Stimulated activated effector memory CD8-positive, alpha-beta T cell treated with anti-CD3 and anti-CD28 coated beads, Interleukin-12 subunit alpha, Interleukin-12 subunit beta, amount 100 ng/mL, for 72 hours (primary cell): ENCODE data around the gene NPR3.

Experiments used
- ATAC-seq: fragments of 150-1000 bp; cut with Tn5 transposase; 2 replicates; pipeline ENCODE4 v1.10.0; 2021
- DNase-seq, 2 donors: peaks; one replicate each; pipeline ENCODE4 v3.0.0; 2021 to 2022; ENCODE audit warnings: low spot score in 2 of 2
- H3K27ac Mint-ChIP-seq: one replicate; pipeline ENCODE4 v1.8.0; 2022; ENCODE audit warnings: mild to moderate bottlenecking, mixed read lengths
- H3K36me3 Mint-ChIP-seq: one replicate; pipeline ENCODE4 v1.8.0; 2022; ENCODE audit warnings: mild to moderate bottlenecking, mixed read lengths
- H3K4me1 Mint-ChIP-seq: one replicate; pipeline ENCODE4 v1.8.0; 2022; ENCODE audit warnings: mixed read lengths
- H3K4me3 Mint-ChIP-seq: one replicate; pipeline ENCODE4 v1.8.0; 2022; ENCODE audit warnings: mild to moderate bottlenecking, mixed read lengths
- H3K9me3 Mint-ChIP-seq: one replicate; pipeline ENCODE4 v1.8.0; 2022; ENCODE audit warnings: mixed read lengths

NPR3 gene

DNA sequence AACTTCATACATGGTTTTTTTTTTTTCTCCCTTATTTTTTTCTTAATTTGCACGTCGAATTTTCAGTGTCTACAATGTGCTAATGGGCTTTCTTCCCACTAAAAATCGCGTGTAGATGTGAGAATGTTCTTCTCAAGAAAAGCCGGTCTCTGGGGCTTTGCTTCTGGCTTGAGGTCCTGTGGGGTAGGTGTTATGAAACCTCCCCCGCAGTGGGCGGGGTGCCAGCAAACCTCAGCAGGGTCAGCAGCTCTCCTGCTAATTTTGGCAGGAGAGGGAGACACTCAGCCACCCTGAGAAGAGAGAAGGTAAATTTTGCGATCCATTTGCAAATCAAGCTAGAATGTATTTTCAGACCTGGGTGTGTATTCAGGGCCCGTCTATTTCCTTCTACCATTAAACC lies 59.9 kb downstream of the NPR3 start:
- no peaks in the 10 kb centered on the region for H3K4me1 Mint-ChIP-seq
- no peaks in the 10 kb centered on the region for H3K36me3 Mint-ChIP-seq
- peaks cover 9% of the 10 kb centered on the region for H3K9me3 Mint-ChIP-seq
- DNase-seq (no peak), ATAC-seq (no peak)
- H3K27ac Mint-ChIP-seq = no peak overlapping the region
- no peak overlapping the region for H3K4me3 Mint-ChIP-seq

- no peak for ATAC-seq
- H3K27ac Mint-ChIP-seq = no peak overlapping the region
- peaks cover 5% of the 10 kb centered on the region for H3K9me3 Mint-ChIP-seq
- H3K4me1 Mint-ChIP-seq = no peaks in the 10 kb centered on the region
- H3K36me3 Mint-ChIP-seq = no peaks in the 10 kb centered on the region
- DNase-seq = no peak
- no peak overlapping the region for H3K4me3 Mint-ChIP-seq
These were observed 62.8 kb downstream of the NPR3 start for GRCh38 chr5:32773944-32774343.

- peaks cover 5% of the 10 kb centered on the region for H3K9me3 Mint-ChIP-seq
- DNase-seq = no peak
- no peak overlapping the region for H3K27ac Mint-ChIP-seq
- H3K36me3 Mint-ChIP-seq = no peaks in the 10 kb centered on the region
- H3K4me3 Mint-ChIP-seq = no peak overlapping the region
- no peak for ATAC-seq
- H3K4me1 Mint-ChIP-seq = no peaks in the 10 kb centered on the region
These were observed 65.1 kb downstream of the NPR3 start for GRCh38 chr5:32776200-32776599.

DNA sequence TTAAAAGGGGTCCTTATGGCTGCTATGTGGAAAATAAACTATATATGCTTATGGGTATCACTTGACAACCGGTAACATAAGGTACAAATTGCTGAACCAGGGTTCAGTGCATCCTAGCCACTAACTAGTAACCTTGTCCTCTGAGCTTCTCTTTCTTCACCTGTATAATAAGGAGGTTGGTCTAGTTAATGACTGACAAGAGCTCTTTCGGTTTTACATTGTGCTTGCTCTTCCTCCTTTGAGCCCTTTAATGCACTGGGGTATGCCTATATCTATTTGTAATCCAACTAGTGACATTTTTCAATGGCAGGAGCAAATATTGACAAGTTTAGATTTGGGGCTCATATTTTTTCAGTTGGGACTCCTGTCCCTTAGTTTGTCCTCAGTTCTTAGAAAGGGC lies 66.1 kb downstream of the NPR3 start:
- Mint-ChIP-seq H3K4me1 (no peaks in the 10 kb centered on the region), H3K9me3 (peaks cover 5% of the 10 kb centered on the region), H3K4me3 (no peak overlapping the region), H3K27ac (no peak overlapping the region), H3K36me3 (no peaks in the 10 kb centered on the region)
- ATAC-seq (no peak), DNase-seq (no peak)

GRCh38 chr5:32777733-32778132 lies 66.6 kb downstream of the NPR3 start:
- no peak for DNase-seq
- Mint-ChIP-seq H3K36me3 (no peaks in the 10 kb centered on the region), H3K4me3 (no peak overlapping the region), H3K9me3 (peaks cover 5% of the 10 kb centered on the region), H3K27ac (no peak overlapping the region), H3K4me1 (no peaks in the 10 kb centered on the region)
- no peak for ATAC-seq

DNA sequence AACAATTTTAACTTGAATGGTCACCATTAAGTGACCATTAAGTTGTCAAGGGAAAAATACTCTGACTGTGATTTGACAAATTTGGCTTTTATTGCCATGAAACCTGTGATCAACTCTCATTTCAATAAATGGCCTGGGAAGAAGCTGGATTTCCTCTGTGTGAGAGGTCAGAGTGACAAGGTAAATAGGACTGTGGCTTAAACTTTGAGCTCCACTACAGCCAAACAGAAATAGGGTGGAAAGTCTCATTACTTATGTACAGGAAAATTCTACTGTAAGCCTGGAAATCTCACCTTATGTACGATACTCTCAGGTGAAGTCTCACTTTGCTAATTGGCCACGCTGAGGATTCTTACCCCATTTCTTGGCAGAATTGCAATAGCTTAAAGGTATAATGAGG lies 67.3 kb downstream of the NPR3 start:
- H3K4me1 Mint-ChIP-seq = no peaks in the 10 kb centered on the region

DNA sequence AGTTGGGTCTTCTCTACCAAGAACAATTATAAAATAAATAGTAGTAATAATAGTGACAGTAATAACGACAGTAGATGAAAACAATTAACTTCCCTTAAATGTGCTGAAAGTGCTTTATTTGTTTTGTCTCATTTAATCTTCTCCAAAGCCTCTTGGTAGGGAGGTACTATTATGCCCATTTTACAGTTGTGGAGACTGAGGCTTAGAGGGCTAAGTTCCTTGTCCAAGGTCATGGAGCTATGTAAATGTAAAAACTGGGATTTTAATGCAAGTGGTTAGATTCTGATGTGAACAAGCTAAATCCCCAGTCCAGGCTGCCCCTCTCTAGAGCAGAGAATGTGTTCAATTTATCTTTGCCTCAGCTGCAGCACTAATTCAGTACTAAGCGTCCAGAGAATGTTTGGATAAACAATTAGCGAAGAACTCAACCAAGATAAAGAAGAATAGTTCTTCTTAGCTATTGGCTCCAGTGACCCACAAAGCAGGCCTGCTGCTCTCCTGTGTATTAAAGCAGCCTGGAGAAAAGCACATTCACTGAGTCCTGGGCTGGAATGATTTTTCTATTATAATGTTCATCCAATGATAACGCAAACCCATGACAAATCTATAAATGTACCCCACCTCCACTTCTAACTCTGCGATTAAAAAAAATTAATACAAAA lies 68.8 kb downstream of the NPR3 start:
- peaks cover 5% of the 10 kb centered on the region for H3K9me3 Mint-ChIP-seq
- DNase-seq (no peak), ATAC-seq (no peak)
- no peaks in the 10 kb centered on the region for H3K4me1 Mint-ChIP-seq
- H3K4me3 Mint-ChIP-seq = no peak overlapping the region
- no peaks in the 10 kb centered on the region for H3K36me3 Mint-ChIP-seq
- no peak overlapping the region for H3K27ac Mint-ChIP-seq

More for the DNA sequence above, 67.3 kb downstream of the NPR3 start:
- no peak for DNase-seq
- Mint-ChIP-seq H3K27ac (no peak overlapping the region), H3K9me3 (peaks cover 5% of the 10 kb centered on the region), H3K36me3 (no peaks in the 10 kb centered on the region), H3K4me3 (no peak overlapping the region)
- ATAC-seq = no peak

GRCh38 chr5:32780508-32780919 lies 69.4 kb downstream of the NPR3 start:
- no peak overlapping the region for H3K27ac Mint-ChIP-seq
- no peak for DNase-seq

DNA sequence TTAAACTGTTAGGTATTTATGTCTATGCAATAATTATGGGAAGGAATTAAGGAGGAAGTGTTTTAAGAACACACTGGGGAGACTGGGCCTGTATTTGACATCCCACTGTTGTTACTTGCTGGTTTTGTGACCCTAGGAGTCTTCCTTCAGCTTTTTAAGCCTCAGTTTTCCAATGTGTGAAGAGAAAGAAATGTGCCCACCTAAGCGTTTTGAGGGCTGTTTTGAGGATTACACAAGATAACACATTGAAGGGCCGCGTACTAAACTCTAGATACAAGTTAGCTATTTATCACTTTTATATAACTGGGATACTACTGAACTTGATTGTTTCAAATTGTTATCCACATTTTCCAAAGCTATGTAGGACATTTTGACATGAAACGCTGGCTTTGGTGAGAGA lies 72.5 kb downstream of the NPR3 start:
- DNase-seq = no peak
- no peaks in the 10 kb centered on the region for H3K36me3 Mint-ChIP-seq
- no peak for ATAC-seq
- H3K27ac Mint-ChIP-seq = no peak overlapping the region
- H3K9me3 Mint-ChIP-seq = no peaks in the 10 kb centered on the region
- no peak overlapping the region for H3K4me3 Mint-ChIP-seq
- no peaks in the 10 kb centered on the region for H3K4me1 Mint-ChIP-seq

More at GRCh38 chr5:32780508-32780919, 69.4 kb downstream of the NPR3 start:
- Mint-ChIP-seq H3K36me3 (no peaks in the 10 kb centered on the region), H3K4me1 (no peaks in the 10 kb centered on the region), H3K9me3 (peaks cover 5% of the 10 kb centered on the region), H3K4me3 (no peak overlapping the region)
- no peak for ATAC-seq

DNA sequence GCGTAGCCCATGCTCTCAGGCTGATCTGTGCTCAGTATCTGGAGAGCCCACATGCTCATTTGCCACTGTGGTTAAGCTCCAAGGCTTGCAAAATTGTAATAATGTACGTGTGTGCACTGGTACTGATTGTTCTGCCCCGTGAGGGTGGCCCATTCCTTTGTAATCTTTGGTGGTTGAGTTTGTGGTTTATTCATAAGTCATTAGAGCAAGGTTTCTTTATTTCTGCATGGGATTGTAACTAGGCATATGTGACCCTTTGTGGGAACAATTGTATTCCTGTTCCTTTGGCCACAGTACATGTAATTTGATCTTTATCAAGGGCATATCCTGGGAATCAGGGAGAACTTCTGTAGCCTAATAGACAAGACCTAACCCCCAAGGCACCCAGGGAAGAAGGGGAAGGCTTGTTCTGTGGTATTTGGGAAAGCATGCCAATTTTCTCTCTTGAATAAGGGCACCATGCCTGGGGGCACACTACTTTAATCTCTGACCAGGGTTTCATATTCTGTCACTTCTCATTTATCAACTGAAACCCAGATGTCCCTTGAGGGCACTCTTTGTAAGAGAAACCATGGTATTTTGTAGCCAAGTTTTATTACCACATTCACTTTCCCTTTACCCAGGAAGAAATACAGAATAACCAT lies 74.6 kb downstream of the NPR3 start:
- no peaks in the 10 kb centered on the region for H3K4me1 Mint-ChIP-seq
- no peaks in the 10 kb centered on the region for H3K36me3 Mint-ChIP-seq
- ATAC-seq = no peak
- no peak for DNase-seq
- no peak overlapping the region for H3K27ac Mint-ChIP-seq
- no peak overlapping the region for H3K4me3 Mint-ChIP-seq
- no peaks in the 10 kb centered on the region for H3K9me3 Mint-ChIP-seq

DNA sequence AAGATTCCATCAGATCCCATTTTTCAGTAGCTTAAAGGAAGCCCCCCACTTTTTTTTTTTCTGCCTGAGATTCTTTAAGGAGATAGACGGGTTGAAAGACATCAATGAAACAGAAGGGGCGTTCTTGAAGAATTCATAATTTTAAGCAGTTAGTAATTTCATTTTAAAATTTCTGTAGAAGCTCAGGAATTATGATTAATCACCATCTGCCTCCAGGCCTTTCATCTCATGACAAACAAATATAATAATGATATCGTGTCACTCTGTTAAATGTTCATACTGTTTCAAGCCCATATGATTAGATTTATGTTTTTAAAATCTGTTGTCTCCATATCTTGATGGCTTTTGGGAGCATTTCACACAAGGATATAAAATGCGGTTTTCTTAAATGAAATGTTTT lies 75.2 kb downstream of the NPR3 start:
- DNase-seq (no peak), ATAC-seq (no peak)
- no peak overlapping the region for H3K27ac Mint-ChIP-seq
- H3K4me3 Mint-ChIP-seq = no peak overlapping the region
- no peaks in the 10 kb centered on the region for H3K36me3 Mint-ChIP-seq
- H3K9me3 Mint-ChIP-seq = no peaks in the 10 kb centered on the region
- H3K4me1 Mint-ChIP-seq = no peaks in the 10 kb centered on the region

DNA sequence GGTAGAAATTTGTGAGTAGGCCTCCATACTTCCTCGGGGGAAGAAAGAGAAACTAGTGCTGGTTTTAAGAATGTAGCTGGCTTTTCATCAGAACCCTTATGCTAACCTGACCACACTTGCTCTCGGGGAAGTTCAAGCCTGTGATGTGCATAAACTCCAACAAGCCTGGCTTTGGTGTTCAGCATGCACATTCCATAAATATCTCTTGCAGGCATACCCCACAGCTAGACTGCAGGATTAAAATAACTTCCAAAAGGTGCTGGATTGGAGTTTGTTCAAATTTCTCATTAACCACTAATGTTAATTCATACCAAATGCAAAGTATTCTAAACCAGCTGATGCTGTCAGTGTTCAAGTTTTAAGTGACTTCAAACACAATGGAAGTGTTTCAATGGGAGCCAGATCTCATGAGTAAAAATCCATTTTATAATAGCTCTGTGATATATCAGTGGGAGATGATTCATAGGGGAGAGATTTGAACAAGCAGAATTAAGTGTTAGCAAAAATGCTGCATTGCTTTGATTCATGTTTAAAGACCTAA lies 79.4 kb downstream of the NPR3 start:
- no peak overlapping the region for H3K4me3 Mint-ChIP-seq
- H3K36me3 Mint-ChIP-seq = no peaks in the 10 kb centered on the region
- H3K9me3 Mint-ChIP-seq = no peaks in the 10 kb centered on the region
- no peak overlapping the region for H3K27ac Mint-ChIP-seq
- H3K4me1 Mint-ChIP-seq = no peaks in the 10 kb centered on the region
- no peak for DNase-seq
- no peak for ATAC-seq

- peaks cover 3% of the 10 kb centered on the region for H3K9me3 Mint-ChIP-seq
- H3K36me3 Mint-ChIP-seq = no peaks in the 10 kb centered on the region
- DNase-seq = no peak
These were observed 80.6 kb downstream of the NPR3 start for GRCh38 chr5:32791536-32792243.

DNA sequence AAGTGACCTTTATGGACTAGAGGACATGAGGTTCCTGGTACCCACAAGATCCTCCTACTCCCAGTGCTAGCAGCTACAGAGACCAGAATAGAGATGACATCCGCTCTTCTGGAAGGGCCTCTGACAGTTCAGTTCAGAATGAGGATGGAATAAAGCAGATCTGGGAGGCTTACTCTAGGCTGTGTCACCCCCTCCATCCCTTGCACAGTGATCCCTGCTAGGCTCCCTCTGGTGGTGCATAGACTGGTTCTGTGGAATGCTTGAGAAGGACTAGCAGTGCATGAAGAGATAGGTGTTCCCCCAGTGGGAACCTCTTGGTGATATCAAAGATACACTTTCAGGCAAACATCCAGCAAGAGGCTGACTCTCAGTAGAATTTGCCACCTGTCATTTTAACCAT lies 83.0 kb downstream of the NPR3 start:
- no peaks in the 10 kb centered on the region for H3K36me3 Mint-ChIP-seq
- ATAC-seq = no peak
- no peak for DNase-seq
- peaks cover 3% of the 10 kb centered on the region for H3K9me3 Mint-ChIP-seq
- no peaks in the 10 kb centered on the region for H3K4me1 Mint-ChIP-seq
- no peak overlapping the region for H3K4me3 Mint-ChIP-seq
- no peak overlapping the region for H3K27ac Mint-ChIP-seq

More at GRCh38 chr5:32791536-32792243, 80.6 kb downstream of the NPR3 start:
- Mint-ChIP-seq H3K4me3 (no peak overlapping the region), H3K4me1 (no peaks in the 10 kb centered on the region), H3K27ac (no peak overlapping the region)
- no peak for ATAC-seq

DNA sequence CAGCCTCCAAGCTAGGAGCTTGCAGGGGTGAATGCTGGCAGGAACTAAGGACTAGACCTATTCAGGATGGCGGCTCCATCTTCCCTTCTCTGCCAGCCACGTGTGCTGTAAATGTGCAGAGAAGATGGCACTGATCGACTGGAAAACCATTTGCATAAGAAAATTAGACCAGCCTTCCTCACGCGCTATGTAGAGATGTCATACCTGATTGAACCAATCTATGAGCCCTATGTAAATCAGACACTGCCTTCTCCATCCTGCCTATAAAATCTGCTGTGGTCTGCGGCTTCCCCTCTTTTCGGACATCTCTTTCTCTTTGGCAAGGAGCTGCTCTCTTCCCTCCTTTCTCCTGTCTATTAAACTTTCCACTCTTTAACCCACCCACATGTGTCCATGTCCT lies 91.6 kb downstream of the NPR3 start:
- DNase-seq = no peak
- H3K4me1 Mint-ChIP-seq = no peaks in the 10 kb centered on the region
- no peak for ATAC-seq
- peaks cover 13% of the 10 kb centered on the region for H3K9me3 Mint-ChIP-seq
- H3K36me3 Mint-ChIP-seq = no peaks in the 10 kb centered on the region
- H3K27ac Mint-ChIP-seq = no peak overlapping the region
- H3K4me3 Mint-ChIP-seq = no peak overlapping the region

DNA sequence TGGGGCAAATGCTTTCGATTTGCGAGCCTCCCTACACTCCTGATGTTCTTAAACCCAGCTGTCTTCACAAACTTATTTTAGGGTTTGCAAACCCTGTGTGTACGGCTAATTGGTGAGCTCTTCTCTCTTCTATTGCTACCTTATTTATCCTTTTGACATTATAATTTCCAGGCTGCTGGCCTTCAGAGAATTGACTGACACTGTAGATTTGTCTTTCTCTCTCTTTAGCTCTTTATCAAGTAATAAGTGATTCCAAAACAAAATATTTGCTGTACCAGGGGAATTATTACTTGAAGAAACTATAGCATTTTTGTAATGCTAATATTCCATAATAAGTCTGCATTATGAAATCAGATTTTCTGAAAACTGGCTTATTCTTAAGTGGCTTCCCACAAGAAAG lies 92.5 kb downstream of the NPR3 start:
- no peaks in the 10 kb centered on the region for H3K4me1 Mint-ChIP-seq

More for the DNA sequence above, 92.5 kb downstream of the NPR3 start:
- DNase-seq = no peak
- H3K27ac Mint-ChIP-seq = no peak overlapping the region
- H3K9me3 Mint-ChIP-seq = peaks cover 15% of the 10 kb centered on the region
- no peak overlapping the region for H3K4me3 Mint-ChIP-seq
- ATAC-seq = no peak
- H3K36me3 Mint-ChIP-seq = no peaks in the 10 kb centered on the region
